Measurements from ENCODE around the gene RRBP1.
"Not testable (repeated sequence)": the region's sequence is repeated elsewhere in the genome, so short reads cannot be mapped to it uniquely, and the experiment has no call there.

The RRBP1 gene

GRCh38 chr20:17659801-17660200 lies 22.2 kb downstream of the RRBP1 start:
- ChIA-PET CTCF (no interaction called here), POLR2A (no interaction called here)
- DNase-seq = no peak
- Histone ChIP-seq H3K27me3 (replicated peaks in 2 of 5; ENCODE audit: control insufficient read depth in 4 of 5, insufficient read depth in 5 of 5, low read length in 4 of 5) (no peaks in the 10 kb centered on the region), H3K4me1 (ENCODE audit: control extremely low read depth in 1 of 4, control insufficient read depth in 4 of 4, insufficient read depth in 4 of 4, low read length in 3 of 4) (peaks cover 0 to 32% (median 24%) of the 10 kb centered on the region in 4 experiments), H3K9me3 (ENCODE audit: control extremely low read depth in 1 of 5, control insufficient read depth in 4 of 5, insufficient read depth in 2 of 5, low read depth in 1 of 5, low read length in 4 of 5) (peaks cover 0 to 5% (median 2%) of the 10 kb centered on the region in 5 experiments), H3K4me3 (ENCODE audit: control insufficient read depth in 1 of 7, extremely low read depth in 1 of 7, insufficient read depth in 4 of 7, low read depth in 2 of 7, low read length in 6 of 7) (no peak overlapping the region), H3K27ac (ENCODE audit: insufficient read depth in 1 of 2, low read depth in 1 of 2, low read length in 2 of 2, poor library complexity in 1 of 2, severe bottlenecking in 2 of 2) (no peak overlapping the region), H3K36me3 (ENCODE audit: control insufficient read depth in 4 of 4, insufficient read depth in 4 of 4, low read length in 3 of 4) (peaks cover 6 to 44% (median 22%) of the 10 kb centered on the region in 4 experiments)
- 98% methylated on average over 5 of the region's 5 CpGs for WGBS (ENCODE audit: insufficient coverage)

- H3K4me3 ChIP-seq (ENCODE audit: control insufficient read depth in 1 of 7, extremely low read depth in 1 of 7, insufficient read depth in 4 of 7, low read depth in 2 of 7, low read length in 6 of 7); H3K9me3 ChIP-seq (ENCODE audit: control extremely low read depth in 1 of 5, control insufficient read depth in 4 of 5, insufficient read depth in 2 of 5, low read depth in 1 of 5, low read length in 4 of 5); CTCF ChIA-PET; POLR2A ChIA-PET; DNase-seq; H3K27ac ChIP-seq (ENCODE audit: insufficient read depth in 1 of 2, low read depth in 1 of 2, low read length in 2 of 2, poor library complexity in 1 of 2, severe bottlenecking in 2 of 2); H3K27me3 ChIP-seq (replicated peaks in 2 of 5; ENCODE audit: control insufficient read depth in 4 of 5, insufficient read depth in 5 of 5, low read length in 4 of 5): not testable (repeated sequence)
- WGBS (ENCODE audit: insufficient coverage) = 88% methylated on average over 4 of the region's 7 CpGs
- Histone ChIP-seq H3K36me3 (ENCODE audit: control insufficient read depth in 4 of 4, insufficient read depth in 4 of 4, low read length in 3 of 4) (peaks cover 6 to 47% (median 22%) of the 10 kb centered on the region in 4 experiments), H3K4me1 (ENCODE audit: control extremely low read depth in 1 of 4, control insufficient read depth in 4 of 4, insufficient read depth in 4 of 4, low read length in 3 of 4) (peaks cover 0 to 28% (median 20%) of the 10 kb centered on the region in 4 experiments)
Measured at GRCh38 chr20:17659344-17659743, 22.7 kb downstream of the RRBP1 start.

- POLR2A ChIA-PET = no interaction called here
Measured at GRCh38 chr20:17658648-17658993, 23.4 kb downstream of the RRBP1 start.

DNA sequence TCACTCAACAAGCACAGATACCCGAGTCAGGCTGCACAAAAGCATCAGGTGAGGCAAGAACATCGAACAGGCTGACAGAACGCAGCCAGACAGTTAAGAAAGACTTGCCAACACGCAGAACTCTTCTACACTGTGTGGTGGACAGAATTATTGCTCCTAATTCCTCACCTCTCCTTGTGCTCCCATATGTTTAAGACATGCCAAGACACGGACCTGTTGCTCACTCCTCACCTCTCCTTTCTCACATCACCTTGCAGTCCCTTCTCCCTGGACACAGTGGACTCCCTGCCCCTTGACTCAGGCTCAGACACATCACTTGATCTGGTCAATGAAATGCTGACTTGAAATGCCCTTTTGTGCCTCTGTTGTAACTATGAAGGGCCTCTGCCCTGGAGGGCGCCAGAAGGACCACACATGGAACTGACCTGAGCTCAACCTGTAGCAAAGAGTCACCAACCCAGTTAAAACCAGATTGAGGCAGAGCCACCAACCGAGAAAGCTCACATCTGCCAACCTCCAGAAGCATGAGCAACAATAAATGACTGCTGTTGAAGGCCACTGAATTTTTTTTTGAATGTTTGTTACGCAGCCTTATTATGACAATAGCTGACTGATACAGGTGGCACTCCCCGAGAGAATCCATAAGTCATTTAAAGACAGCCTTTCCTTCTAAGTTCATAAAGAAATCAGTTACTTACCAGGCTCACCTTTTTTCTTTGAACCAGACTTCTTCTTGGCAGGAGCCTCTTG lies 24.0 kb downstream of the RRBP1 start:
- ChIA-PET POLR2A (no interaction called here), CTCF (interaction anchor here (0.7 to 1.3 kb wide), 6 partner anchors 9 to 242 kb away, joined by 3 to 4 read pairs (median 3); no protein-coding TSS in a partner anchor)
- Histone ChIP-seq H3K27me3 (replicated peaks in 2 of 5; ENCODE audit: control insufficient read depth in 4 of 5, insufficient read depth in 5 of 5, low read length in 4 of 5) (no peaks in the 10 kb centered on the region), H3K9me3 (ENCODE audit: control extremely low read depth in 1 of 5, control insufficient read depth in 4 of 5, insufficient read depth in 2 of 5, low read depth in 1 of 5, low read length in 4 of 5) (peaks cover 0 to 5% (median 2%) of the 10 kb centered on the region in 5 experiments), H3K4me3 (ENCODE audit: control insufficient read depth in 1 of 7, extremely low read depth in 1 of 7, insufficient read depth in 4 of 7, low read depth in 2 of 7, low read length in 6 of 7) (no peak overlapping the region), H3K4me1 (ENCODE audit: control extremely low read depth in 1 of 4, control insufficient read depth in 4 of 4, insufficient read depth in 4 of 4, low read length in 3 of 4) (peaks cover 0 to 17% (median 8%) of the 10 kb centered on the region in 4 experiments), H3K36me3 (ENCODE audit: control insufficient read depth in 4 of 4, insufficient read depth in 4 of 4, low read length in 3 of 4) (peaks cover 6 to 52% (median 26%) of the 10 kb centered on the region in 4 experiments), H3K27ac (ENCODE audit: insufficient read depth in 1 of 2, low read depth in 1 of 2, low read length in 2 of 2, poor library complexity in 1 of 2, severe bottlenecking in 2 of 2) (no peak overlapping the region)
- DNase-seq = no peak
- WGBS (ENCODE audit: insufficient coverage) = 96% methylated on average over 8 of the region's 9 CpGs

More at GRCh38 chr20:17658648-17658993, 23.4 kb downstream of the RRBP1 start:
- H3K9me3 ChIP-seq (ENCODE audit: control extremely low read depth in 1 of 5, control insufficient read depth in 4 of 5, insufficient read depth in 2 of 5, low read depth in 1 of 5, low read length in 4 of 5) = peaks cover 0 to 5% (median 2%) of the 10 kb centered on the region in 5 experiments
- no peak overlapping the region for H3K4me3 ChIP-seq (ENCODE audit: control insufficient read depth in 1 of 7, extremely low read depth in 1 of 7, insufficient read depth in 4 of 7, low read depth in 2 of 7, low read length in 6 of 7)
- peaks cover 0 to 20% (median 13%) of the 10 kb centered on the region in 4 experiments for H3K4me1 ChIP-seq (ENCODE audit: control extremely low read depth in 1 of 4, control insufficient read depth in 4 of 4, insufficient read depth in 4 of 4, low read length in 3 of 4)
- H3K36me3 ChIP-seq (ENCODE audit: control insufficient read depth in 4 of 4, insufficient read depth in 4 of 4, low read length in 3 of 4) = peaks cover 6 to 51% (median 26%) of the 10 kb centered on the region in 4 experiments
- WGBS (ENCODE audit: insufficient coverage) = 100% methylated on average over 2 of the region's 2 CpGs
- DNase-seq = no peak
- H3K27ac ChIP-seq (ENCODE audit: insufficient read depth in 1 of 2, low read depth in 1 of 2, low read length in 2 of 2, poor library complexity in 1 of 2, severe bottlenecking in 2 of 2) = no peak overlapping the region
- CTCF ChIA-PET = interaction anchor here (0.7 to 1.2 kb wide), 4 partner anchors 12 to 33 kb away, joined by 3 to 4 read pairs (median 3); no protein-coding TSS in a partner anchor
- no peaks in the 10 kb centered on the region for H3K27me3 ChIP-seq (replicated peaks in 2 of 5; ENCODE audit: control insufficient read depth in 4 of 5, insufficient read depth in 5 of 5, low read length in 4 of 5)

- Histone ChIP-seq H3K27ac (ENCODE audit: insufficient read depth in 1 of 2, low read depth in 1 of 2, low read length in 2 of 2, poor library complexity in 1 of 2, severe bottlenecking in 2 of 2) (no peak overlapping the region), H3K4me1 (ENCODE audit: control extremely low read depth in 1 of 4, control insufficient read depth in 4 of 4, insufficient read depth in 4 of 4, low read length in 3 of 4) (peaks cover 0 to 20% (median 6%) of the 10 kb centered on the region in 4 experiments), H3K4me3 (ENCODE audit: control insufficient read depth in 1 of 7, extremely low read depth in 1 of 7, insufficient read depth in 4 of 7, low read depth in 2 of 7, low read length in 6 of 7) (no peak overlapping the region), H3K9me3 (ENCODE audit: control extremely low read depth in 1 of 5, control insufficient read depth in 4 of 5, insufficient read depth in 2 of 5, low read depth in 1 of 5, low read length in 4 of 5) (peaks cover 0 to 5% (median 2%) of the 10 kb centered on the region in 5 experiments), H3K36me3 (ENCODE audit: control insufficient read depth in 4 of 4, insufficient read depth in 4 of 4, low read length in 3 of 4) (peaks cover 6 to 60% (median 26%) of the 10 kb centered on the region in 4 experiments), H3K27me3 (replicated peaks in 2 of 5; ENCODE audit: control insufficient read depth in 4 of 5, insufficient read depth in 5 of 5, low read length in 4 of 5) (no peaks in the 10 kb centered on the region)
- ChIA-PET POLR2A (no interaction called here), CTCF (interaction anchor here (0.6 to 1.6 kb wide), 7 partner anchors 8 to 282 kb away, joined by 3 to 5 read pairs (median 3); no protein-coding TSS in a partner anchor)
- 98% methylated on average over 5 of the region's 9 CpGs for WGBS (ENCODE audit: insufficient coverage)
- DNase-seq = no peak
Measured at GRCh38 chr20:17657079-17657825, 24.8 kb downstream of the RRBP1 start.

- 97% methylated on average over 11 of the region's 11 CpGs for WGBS (ENCODE audit: insufficient coverage)
- Histone ChIP-seq H3K27ac (ENCODE audit: insufficient read depth in 1 of 2, low read depth in 1 of 2, low read length in 2 of 2, poor library complexity in 1 of 2, severe bottlenecking in 2 of 2) (no peak overlapping the region), H3K9me3 (ENCODE audit: control extremely low read depth in 1 of 5, control insufficient read depth in 4 of 5, insufficient read depth in 2 of 5, low read depth in 1 of 5, low read length in 4 of 5) (peaks cover 0 to 5% (median 2%) of the 10 kb centered on the region in 5 experiments), H3K4me3 (ENCODE audit: control insufficient read depth in 1 of 7, extremely low read depth in 1 of 7, insufficient read depth in 4 of 7, low read depth in 2 of 7, low read length in 6 of 7) (no peak overlapping the region), H3K36me3 (ENCODE audit: control insufficient read depth in 4 of 4, insufficient read depth in 4 of 4, low read length in 3 of 4) (peaks cover 6 to 61% (median 26%) of the 10 kb centered on the region in 4 experiments), H3K27me3 (replicated peaks in 2 of 5; ENCODE audit: control insufficient read depth in 4 of 5, insufficient read depth in 5 of 5, low read length in 4 of 5) (no peaks in the 10 kb centered on the region), H3K4me1 (ENCODE audit: control extremely low read depth in 1 of 4, control insufficient read depth in 4 of 4, insufficient read depth in 4 of 4, low read length in 3 of 4) (peaks cover 4 to 23% (median 16%) of the 10 kb centered on the region in 4 experiments)
- CTCF ChIA-PET = interaction anchor here (0.7 to 3.2 kb wide), 9 partner anchors 9 to 282 kb away, joined by 3 to 15 read pairs (median 3); no protein-coding TSS in a partner anchor
- POLR2A ChIA-PET = no interaction called here
- DNase-seq = no peak
Measured at GRCh38 chr20:17655865-17656479, 26.1 kb downstream of the RRBP1 start.

Measured in common myeloid progenitor, CD34-positive (primary cell).